ENCODE data around the gene LINC01488.

LINC01488 gene

GRCh38 chr11:69479591-69480271 lies 1.7 kb upstream of the LINC01488 start:
- no peak for DNase-seq (ENCODE audit: low read depth in 2 of 2)

- DNase-seq (ENCODE audit: low read depth in 2 of 2), result no peak
Measured at GRCh38 chr11:69480547-69481392, 693 bp upstream of the LINC01488 start.

- no peak for DNase-seq (ENCODE audit: low read depth in 2 of 2)
Measured at GRCh38 chr11:69482322-69482721, 859 bp downstream of the LINC01488 start.

- no peak for DNase-seq (ENCODE audit: low read depth in 2 of 2)
Measured at GRCh38 chr11:69483170-69483569, 1.7 kb downstream of the LINC01488 start.

- no peak for DNase-seq (ENCODE audit: low read depth in 2 of 2)
Measured at GRCh38 chr11:69483691-69484426, 2.4 kb downstream of the LINC01488 start.

- DNase-seq (ENCODE audit: low read depth in 2 of 2), result no peak
Measured at GRCh38 chr11:69484427-69485259, 3.2 kb downstream of the LINC01488 start.

- DNase-seq (ENCODE audit: low read depth in 2 of 2), result no peak
Measured at GRCh38 chr11:69485337-69486041, 4.0 kb downstream of the LINC01488 start.

- DNase-seq (ENCODE audit: low read depth in 2 of 2), result no peak
Measured at GRCh38 chr11:69486056-69486772, 4.8 kb downstream of the LINC01488 start.

GRCh38 chr11:69486773-69487291 lies 5.4 kb downstream of the LINC01488 start:
- no peak for DNase-seq (ENCODE audit: low read depth in 2 of 2)

- DNase-seq (ENCODE audit: low read depth in 2 of 2), result no peak
Measured at GRCh38 chr11:69487391-69487790, 5.9 kb downstream of the LINC01488 start.

GRCh38 chr11:69487849-69488542 lies 6.5 kb downstream of the LINC01488 start:
- DNase-seq (ENCODE audit: low read depth in 2 of 2), result no peak

GRCh38 chr11:69488543-69488940 lies 7.1 kb downstream of the LINC01488 start:
- no peak for DNase-seq (ENCODE audit: low read depth in 2 of 2)

GRCh38 chr11:69489031-69489745 lies 7.7 kb downstream of the LINC01488 start:
- DNase-seq (ENCODE audit: low read depth in 2 of 2), result no peak

GRCh38 chr11:69489746-69490365 lies 8.4 kb downstream of the LINC01488 start:
- no peak for DNase-seq (ENCODE audit: low read depth in 2 of 2)

GRCh38 chr11:69490516-69490915 lies 9.1 kb downstream of the LINC01488 start:
- DNase-seq (ENCODE audit: low read depth in 2 of 2), result no peak

- DNase-seq (ENCODE audit: low read depth in 2 of 2), result no peak
Measured at GRCh38 chr11:69491071-69492031, 9.9 kb downstream of the LINC01488 start.

All from stimulated activated CD4-positive, alpha-beta T cell treated with anti-CD3 and anti-CD28 coated beads, Interleukin-12 subunit alpha, Interleukin-12 subunit beta, amount 100 ng/mL, for 24 hours (primary cell).